K562 (cell line): ENCODE results near the gene MTOR. TPM values are rescaled to one million over a fixed set of nuclear protein-coding genes. Genes with fewer than 3 reads are reported as not detected.

ENCODE experiments used
- BCLAF1 ChIP-seq, 2 experiments: fragments of 450-650 bp in 1 of 2; IDR thresholded peaks; 2 replicates each; pipeline ENCODE4 v1.6.1; 2011 to 2017; ENCODE audit warnings: low read depth in 2 of 2, antibody characterized with exemption in 1 of 2, borderline replicate concordance in 1 of 2, low read length in 1 of 2, mild to moderate bottlenecking in 1 of 2, mixed read lengths in 1 of 2; ENCODE audit not compliant: control insufficient read depth in 1 of 2
- CTCF ChIP-seq, 3 experiments: IDR thresholded peaks in 2 of 3; conservative IDR thresholded peaks in 1 of 3; 2 replicates each; pipeline ENCODE4 v1.5.1; 2011 to 2012; ENCODE audit warnings: low read length in 3 of 3, mild to moderate bottlenecking in 3 of 3, control low read depth in 2 of 3, improper control_type of control experiment in 1 of 3, inconsistent platforms in 1 of 3, low read depth in 1 of 3, mixed read lengths in 1 of 3, moderate library complexity in 1 of 3; ENCODE audit not compliant: insufficient read depth in 2 of 3
- DDX20 ChIP-seq: fragments of 450-650 bp; IDR thresholded peaks from 2 replicates; pipeline ENCODE4 v1.6.1; 2016; ENCODE audit warnings: missing genetic modification characterization, low read depth, mild to moderate bottlenecking, missing compliant biosample characterization, moderate library complexity
- ETV5 ChIP-seq: sonication (generic); formaldehyde crosslinking; IDR thresholded peaks from 2 replicates; pipeline ENCODE4 v1.4.0; 2020; ENCODE audit warnings: low read depth, mild to moderate bottlenecking, missing genetic modification reagents
- GABPA ChIP-seq: fragments of 200-800 bp; sonication (Bioruptor generic); conservative IDR thresholded peaks from 2 replicates; pipeline ENCODE4 v1.6.1; 2016; ENCODE audit warnings: low read depth, missing genetic modification characterization, missing compliant biosample characterization
- HSF4 ChIP-seq: fragments of 250-450 bp; sonication (Bioruptor Pico); IDR thresholded peaks from 2 replicates; pipeline ENCODE4 v2.1.2; 2022; ENCODE audit warnings: mild to moderate bottlenecking, moderate library complexity, borderline replicate concordance
- NFRKB ChIP-seq: fragments of 450-650 bp; IDR thresholded peaks from 2 replicates; pipeline ENCODE4 v1.6.1; 2016; ENCODE audit warnings: low read depth
- RBM34 ChIP-seq: fragments of 200-400 bp; formaldehyde crosslinking; IDR thresholded peaks from 2 replicates; pipeline ENCODE4 v1.6.1; 2018; ENCODE audit warnings: low read length, borderline replicate concordance; ENCODE audit not compliant: insufficient read depth
- RERE ChIP-seq: sonication (generic); formaldehyde crosslinking; IDR thresholded peaks from 2 replicates; pipeline ENCODE4 v1.8.0; 2023; ENCODE audit warnings: missing genetic modification reagents, mild to moderate bottlenecking, borderline replicate concordance
- SNRNP70 ChIP-seq: fragments of 200-400 bp; formaldehyde crosslinking; optimal IDR thresholded peaks from 2 replicates; pipeline ENCODE3; 2017; ENCODE audit warnings: low read depth, low read length
- USF2 ChIP-seq: sonication (generic); formaldehyde crosslinking; IDR thresholded peaks from 2 replicates; pipeline ENCODE4 v1.5.0; 2020; ENCODE audit warnings: missing genetic modification reagents
- ZFPM2 ChIP-seq: fragments of 250-450 bp; sonication (Bioruptor Pico); IDR thresholded peaks from 2 replicates; pipeline ENCODE4 v1.5.1; 2022; ENCODE audit warnings: mild to moderate bottlenecking
- ZNF140 ChIP-seq: fragments of 250-450 bp; sonication (Bioruptor Pico); IDR thresholded peaks from 2 replicates; pipeline ENCODE4 v1.8.0; 2021; ENCODE audit warnings: moderate library complexity, mild to moderate bottlenecking, inconsistent platforms
- ZNF778 ChIP-seq: fragments of 450-650 bp; formaldehyde crosslinking; IDR thresholded peaks from 2 replicates; pipeline ENCODE4 v1.4.0; 2020; ENCODE audit warnings: mild to moderate bottlenecking, moderate library complexity
- polyA plus RNA-seq, 8 experiments: library from polyadenylated mRNA; depleted of rRNA in 4 of 8; stranded (reverse) in 5 of 8; unstranded in 3 of 8; fragments of >200 nt; fragmentation: Nextera tagmentation in 2 of 8; fragmentation: Illumina TruSeq in 1 of 8; extraction: Ambion mirVana in 2 of 8; extraction: Trizol in 1 of 8; gene quantifications; 2 replicates each; pipeline versions ENCODE4 v1.2.1 to v1.2.3, GENCODE V29; 2011 to 2014; ENCODE audit warnings: inconsistent platforms in 1 of 8, missing spikeins in 1 of 8
- total RNA-seq, 7 experiments: library from RNA; depleted of rRNA in 6 of 7; stranded (reverse); fragments of >200 nt in 6 of 7; fragmentation: Illumina TruSeq in 2 of 7; extraction: Trizol in 2 of 7; gene quantifications; 2 replicates each; pipeline versions ENCODE4 v1.2.1 to v1.2.3, GENCODE V29; 2011 to 2021; ENCODE audit warnings: low replicate concordance in 1 of 7

MTOR gene
- total and polyA plus RNA-seq, 9 of the 15 experiments (the other 6 are each of a cell fraction or from before 2014, with no cell fraction given) = 11.4 to 71.4 (median 52.2) TPM

- TF ChIP-seq RERE (CRISPR knock-in tag) (no peak), SNRNP70 (no peak), ZFPM2 (CRISPR knock-in tag) (no peak), USF2 (CRISPR knock-in tag) (peak; percentile 6; the same call in 1 of the 2 replicates), HSF4 (CRISPR knock-in tag) (no peak), DDX20 (tag) (no peak), RBM34 (no peak), BCLAF1 (IDR thresholded peaks at IDR 0.05; ENCODE audit: borderline replicate concordance in 1 of 2, control insufficient read depth in 1 of 2, low read depth in 2 of 2, low read length in 1 of 2) (peak in 1 of 2 experiments; percentile 97; a peak in 2 of 4 replicates), ZNF140 (CRISPR knock-in tag) (no peak), NFRKB (no peak), ETV5 (CRISPR knock-in tag) (peak; percentile 78), GABPA (tag) (peak; percentile 100), CTCF (IDR thresholded peaks at IDR 0.05 in 2 of 3, conservative IDR thresholded peaks at IDR 0.05 in 1 of 3; ENCODE audit: insufficient read depth in 2 of 3, low read depth in 1 of 3, low read length in 3 of 3) (peak; percentile 45 to 59 (median 48)), ZNF778 (CRISPR knock-in tag) (no peak)
These were observed at the start of gene MTOR (continued) for GRCh38 chr1:11262171-11263049.
